CD4-positive, alpha-beta T cell treated with Interleukin-17A for 4 hours (primary cell): ENCODE results near the gene RPA1.
A peak's percentile ranks its signal among the peaks of the same experiment; 100 is the strongest.
"Not testable (repeated sequence)": the region's sequence is repeated elsewhere in the genome, so short reads cannot be mapped to it uniquely, and the experiment has no call there.

ENCODE experiments used
- DNase-seq: peaks from one replicate; pipeline ENCODE4 v3.0.0-alpha.2; 2020; ENCODE audit warnings: mixed read lengths

RPA1 gene

DNA sequence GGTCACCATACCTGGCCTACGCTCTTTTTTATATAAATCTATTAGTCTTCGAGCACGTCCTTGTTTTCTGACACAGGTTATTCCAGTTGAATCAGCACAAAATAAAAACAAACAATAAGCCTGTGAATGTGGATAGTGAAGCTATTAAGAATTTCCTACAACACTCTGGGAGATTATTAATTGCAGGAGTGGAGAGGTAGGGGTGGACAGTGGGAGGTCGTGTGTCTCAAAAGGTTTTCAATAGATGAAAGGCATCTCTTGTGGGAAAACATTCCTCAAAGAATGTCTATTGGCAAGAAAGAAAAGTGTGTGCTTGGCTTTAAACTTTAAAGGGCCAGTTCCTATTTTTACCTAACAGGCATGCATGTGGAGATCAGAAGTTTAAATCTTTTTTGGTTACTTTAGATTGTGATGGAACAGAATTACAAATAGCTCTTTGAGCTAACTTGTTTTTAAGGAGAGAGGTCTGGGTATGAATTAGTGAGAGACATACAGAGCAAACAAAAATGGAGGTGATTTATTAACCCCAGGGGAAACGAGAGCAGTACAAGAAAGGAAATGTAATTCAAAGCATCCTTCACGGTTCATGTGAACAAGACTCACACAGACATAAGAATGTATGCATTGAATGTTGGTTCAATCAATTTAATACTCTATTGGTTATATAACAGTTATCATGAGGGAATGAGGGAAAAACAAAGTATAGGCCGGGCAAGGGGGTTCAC is 9.1 kb upstream of the RPA1 start:
- DNase-seq, result no peak

DNA sequence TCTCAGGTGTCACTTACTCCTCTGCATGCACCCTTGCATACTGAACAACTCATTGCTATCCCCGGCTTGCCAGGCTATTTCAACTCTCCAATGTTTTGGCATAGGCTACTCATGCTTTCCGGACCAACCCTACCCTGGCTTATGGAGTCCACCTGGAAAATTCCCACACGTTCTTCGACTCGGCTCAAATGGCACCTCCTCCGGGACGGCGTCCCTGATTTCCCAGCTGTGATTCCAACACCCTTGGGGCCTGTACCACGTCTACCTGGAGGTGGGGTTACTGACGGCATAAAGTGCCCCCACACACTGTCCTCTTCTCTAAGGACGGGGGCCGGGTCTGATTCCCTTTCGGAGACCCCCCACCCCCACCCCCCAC is 601 bp upstream of the RPA1 start:
- DNase-seq, result no peak

DNA sequence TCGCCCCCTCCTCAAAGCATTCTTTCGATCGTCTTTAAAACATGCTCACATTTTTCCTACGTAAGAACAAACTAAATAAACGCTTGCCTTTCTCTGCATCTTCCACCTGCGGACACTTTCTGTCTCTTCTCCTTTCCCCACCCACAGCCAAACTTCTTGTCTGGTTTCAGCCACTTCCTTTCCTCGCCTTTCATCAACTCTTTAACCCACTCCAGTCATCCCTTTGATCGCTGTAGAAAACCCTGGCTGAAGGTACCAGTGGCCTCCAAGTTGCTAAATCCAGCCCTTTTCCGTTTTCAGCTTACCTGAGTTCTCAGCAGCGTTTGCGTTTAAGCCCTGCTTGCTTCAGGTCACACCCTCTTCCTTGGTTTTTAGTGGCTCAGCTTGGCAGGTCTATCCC is 483 bp downstream of the RPA1 start:
- DNase-seq, result peak; percentile 22

DNA sequence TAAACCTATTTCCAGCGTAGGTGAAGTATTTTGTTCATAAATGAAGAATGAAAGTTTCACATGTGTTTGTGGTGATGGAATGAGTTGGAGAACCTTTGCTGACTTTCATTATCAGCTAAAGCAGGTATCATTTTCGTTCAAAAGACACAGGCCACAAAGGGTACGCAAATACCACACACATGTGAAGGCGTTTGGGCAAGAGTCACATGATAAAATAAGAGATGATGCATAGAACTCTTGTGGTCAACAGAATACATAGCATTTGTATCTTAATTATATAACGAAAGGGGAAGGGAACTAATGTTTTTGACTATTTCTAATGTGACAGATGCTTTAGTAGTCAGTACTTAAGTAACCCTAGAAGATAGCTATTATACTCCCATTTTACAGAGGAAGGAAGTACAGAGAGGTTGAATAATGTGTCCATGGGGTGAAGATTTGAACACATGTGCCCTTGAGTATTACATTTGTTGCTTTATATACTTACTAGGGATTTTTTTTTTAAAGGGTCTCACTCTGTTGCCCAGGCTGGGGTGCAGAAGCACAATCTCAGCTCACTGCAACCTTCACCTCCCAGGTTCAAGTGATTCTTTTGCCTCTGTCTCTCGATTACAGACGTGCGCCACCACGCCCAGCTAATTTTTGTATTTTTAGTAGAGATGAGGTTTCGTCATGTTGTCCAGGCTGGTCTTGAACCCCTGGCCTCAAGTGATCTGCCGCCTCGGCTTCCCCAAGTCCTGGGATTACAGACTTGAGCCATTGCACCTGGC is 4.8 kb downstream of the RPA1 start:
- no peak for DNase-seq

DNA sequence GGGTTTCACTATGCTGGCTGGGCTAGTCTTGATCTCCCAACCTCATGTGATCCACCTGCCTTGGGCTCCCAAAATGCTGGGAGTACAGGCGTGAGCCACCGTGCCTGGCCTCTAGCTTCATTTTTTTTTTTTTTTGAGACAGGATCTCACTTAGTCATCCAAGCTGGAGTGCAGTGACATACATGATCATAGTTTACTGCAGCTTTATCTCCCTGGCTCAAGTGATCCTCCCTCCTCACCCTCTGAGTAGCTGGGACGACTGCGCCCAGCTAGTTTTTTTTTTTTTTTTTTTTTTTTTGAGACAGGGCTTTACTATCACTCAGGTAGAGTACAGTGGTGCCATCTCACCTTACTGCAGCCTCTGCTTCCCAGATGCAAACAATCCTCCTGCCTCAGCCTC is 9.7 kb downstream of the RPA1 start:
- no peak for DNase-seq

DNA sequence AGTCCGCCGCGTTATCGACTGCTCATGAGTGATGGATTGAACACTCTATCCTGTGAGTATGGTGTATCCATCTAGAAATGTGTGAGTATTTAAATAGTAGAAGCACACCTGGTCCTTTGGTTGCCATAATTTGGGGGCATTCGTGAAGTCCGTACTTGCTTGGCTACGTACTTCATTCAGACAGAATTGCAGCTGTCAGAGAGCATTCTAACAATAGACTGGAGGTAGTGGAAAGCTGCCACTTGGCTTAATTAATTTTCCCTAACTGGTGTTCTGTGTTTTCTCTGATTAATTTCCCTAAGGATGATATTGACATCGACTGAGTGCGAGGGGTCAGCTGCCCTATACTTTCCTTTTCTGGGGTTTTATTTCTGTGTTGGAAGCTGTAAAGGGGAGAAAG is 14.1 kb downstream of the RPA1 start:
- no peak for DNase-seq

DNA sequence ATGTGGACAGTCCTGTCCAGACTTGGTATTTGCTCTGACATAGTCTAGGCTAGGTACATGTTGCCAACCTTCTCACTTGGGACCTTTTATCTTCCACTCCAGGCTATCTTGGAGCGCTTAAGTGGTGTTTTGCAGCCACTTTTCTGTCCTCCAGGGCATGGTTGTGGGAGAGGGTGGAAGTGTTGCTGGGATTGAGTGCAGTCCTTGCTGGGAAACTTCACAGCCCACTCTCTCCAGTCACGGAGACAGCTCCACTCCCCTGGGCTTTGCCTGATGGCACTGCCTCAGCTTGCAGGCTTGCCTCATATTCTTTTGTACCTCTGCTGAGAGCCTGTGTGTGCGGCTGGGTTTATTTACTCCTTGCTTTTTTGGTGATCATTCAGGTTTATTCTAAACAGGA is 17.4 kb downstream of the RPA1 start:
- no peak for DNase-seq

DNA sequence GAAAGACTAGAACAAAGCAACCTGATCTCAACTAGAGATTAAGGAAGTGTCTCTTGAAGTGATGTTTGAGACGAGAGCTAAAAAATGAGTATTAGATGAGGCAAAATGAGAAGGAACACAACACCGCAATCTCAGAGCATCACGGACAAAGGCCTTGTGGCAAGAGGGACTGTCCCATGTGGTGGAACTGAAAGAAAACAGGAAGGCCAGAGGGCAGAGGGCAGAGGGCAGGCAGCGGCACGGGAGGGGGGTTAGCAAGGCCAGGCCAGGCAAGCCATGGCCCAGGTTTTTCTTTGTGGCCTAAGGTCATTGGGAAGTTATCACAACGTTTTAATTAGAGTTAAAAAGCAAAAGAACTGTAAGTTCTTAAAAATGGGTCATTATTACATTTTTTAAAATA is 22.5 kb downstream of the RPA1 start:
- no peak for DNase-seq

DNA sequence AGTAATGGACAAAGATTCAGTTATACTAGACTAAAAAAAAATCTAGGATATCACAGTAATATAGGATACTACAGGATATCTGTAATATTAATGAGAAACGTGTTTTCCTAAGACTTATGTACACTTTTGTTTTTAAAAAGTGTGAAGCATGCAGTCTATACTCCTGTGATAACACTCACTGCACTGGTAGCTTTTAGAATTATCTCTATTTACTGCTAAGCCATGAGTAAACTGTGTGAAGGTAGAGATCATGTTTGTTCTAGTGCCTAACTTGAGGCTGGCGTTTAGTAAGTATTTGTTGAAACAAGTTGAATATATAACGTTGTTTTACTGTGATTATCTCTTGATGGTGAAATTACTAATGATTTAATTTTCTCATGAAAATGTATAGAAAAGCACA is 23.9 kb downstream of the RPA1 start:
- DNase-seq, result no peak

DNA sequence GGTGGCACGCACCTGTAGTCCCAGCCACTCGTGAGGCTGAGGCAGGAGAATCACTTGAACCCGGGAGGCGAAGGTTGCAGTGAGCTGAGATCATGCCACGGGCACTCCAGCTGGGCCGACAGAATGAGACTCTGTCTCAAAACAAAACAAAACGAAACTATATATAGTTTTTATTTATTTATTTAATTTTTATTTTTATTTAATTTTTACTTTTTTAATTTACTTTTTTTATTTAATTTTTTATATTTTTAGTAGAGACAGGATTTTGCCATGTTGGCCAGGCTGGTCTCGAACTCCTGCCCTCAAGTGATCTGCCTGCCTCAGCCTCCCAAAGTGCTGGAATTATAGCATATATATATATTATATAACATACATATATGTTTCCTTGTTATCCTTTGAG is 26.7 kb downstream of the RPA1 start:
- not testable (repeated sequence) for DNase-seq

DNA sequence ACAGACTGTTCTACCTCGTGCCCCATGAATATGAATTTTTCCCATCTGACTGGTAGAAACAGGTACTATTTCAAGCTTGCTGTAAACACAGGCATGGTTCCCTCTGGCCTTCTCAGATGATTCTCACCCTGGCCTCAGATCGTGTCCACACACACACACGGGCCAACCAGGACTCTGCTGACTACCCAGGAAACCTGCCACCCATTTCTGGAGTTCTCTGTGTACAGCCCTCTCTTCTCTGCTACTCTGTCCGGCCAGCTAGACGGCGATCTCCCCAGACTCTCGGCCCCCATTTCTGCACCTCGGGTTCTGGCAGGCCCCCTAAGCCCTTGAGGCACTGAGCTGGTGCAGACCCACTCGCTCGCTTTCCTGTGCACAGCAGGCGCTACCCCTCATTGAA is 31.2 kb downstream of the RPA1 start:
- no peak for DNase-seq

DNA sequence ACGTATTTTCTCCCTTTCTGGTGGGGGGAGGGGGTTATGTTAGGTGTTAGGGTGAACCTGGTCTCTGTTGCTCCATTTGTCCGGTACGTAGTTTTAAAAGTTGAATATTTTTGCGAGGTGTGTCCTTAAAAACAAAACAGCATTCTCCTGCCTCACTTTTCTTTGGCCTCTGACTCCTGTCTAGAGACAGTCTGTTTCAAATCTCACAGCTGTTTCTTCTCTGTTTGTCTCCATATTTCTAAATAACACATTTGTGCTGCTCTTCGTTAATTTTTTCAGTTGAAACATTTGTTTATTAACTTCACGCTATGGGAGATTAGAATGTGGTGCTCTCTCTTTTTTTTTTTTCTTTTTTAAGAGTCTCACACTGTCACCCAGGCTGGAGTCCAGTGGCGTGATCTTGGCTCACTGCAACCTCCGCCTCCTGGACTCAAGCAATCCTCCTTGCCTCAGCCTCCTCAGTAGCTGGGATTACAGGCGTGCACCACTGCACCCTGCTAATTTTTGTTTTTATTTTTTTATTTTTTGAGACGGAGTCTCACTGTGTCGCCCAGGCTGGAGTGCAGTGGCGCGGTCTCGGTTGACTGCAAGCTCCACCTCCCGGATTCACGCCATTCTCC is 31.7 kb downstream of the RPA1 start:
- DNase-seq, result no peak

DNA sequence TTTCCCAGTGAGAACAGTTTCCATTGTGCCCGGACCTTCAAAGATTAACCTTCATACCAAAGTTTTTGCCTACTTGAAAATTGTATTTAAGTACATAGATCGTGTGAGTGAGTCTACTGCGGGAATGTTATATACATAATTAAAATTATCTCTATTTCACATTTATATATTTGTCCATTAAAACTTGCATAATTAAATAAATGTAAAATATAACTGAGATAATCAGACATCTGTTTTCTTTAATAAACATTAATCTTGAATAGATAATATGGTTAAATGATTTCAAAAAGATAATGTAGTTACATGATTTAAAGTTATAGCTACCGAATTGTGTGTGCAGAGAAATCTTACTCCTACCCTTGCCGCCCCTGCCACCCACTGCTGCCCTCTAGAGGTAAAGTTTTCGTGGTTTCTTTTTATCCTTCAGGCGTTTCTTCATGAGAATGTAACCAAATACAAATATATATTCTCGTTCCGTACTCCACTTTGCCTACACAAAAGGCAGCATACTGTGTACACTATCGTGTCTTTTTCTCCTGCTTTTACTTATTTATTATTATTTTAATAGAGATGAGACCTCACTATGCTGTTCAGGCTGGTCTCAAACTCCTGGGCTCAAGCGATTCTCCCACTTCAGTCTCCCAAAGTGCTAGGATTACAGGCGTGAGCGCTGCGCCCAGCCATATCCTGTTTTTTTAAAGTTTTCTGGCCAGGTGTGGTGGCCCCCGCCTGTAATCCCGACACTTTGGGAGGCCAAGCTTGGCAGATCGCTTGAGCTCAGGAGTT is 35.6 kb downstream of the RPA1 start:
- DNase-seq, result peak; percentile 69

DNA sequence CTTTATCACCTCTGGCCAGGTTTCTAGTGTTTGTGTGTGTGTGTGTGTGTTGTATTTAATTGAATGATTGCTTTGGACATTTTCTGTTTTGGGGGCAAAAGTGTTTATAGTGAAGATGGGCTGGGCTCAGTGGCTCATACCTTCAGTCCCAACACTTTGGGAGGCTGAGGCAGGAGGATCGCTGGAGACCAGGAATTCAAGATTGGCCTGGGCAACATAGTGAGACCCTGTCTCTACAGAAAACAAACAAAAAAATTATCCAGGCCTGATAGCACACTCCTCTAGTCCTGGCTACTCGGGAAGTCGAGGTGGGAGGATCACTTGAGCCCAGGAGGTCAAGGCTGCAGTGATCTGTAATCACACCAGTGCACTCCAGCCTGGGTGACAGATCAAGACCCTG is 37.5 kb downstream of the RPA1 start:
- DNase-seq, result no peak

DNA sequence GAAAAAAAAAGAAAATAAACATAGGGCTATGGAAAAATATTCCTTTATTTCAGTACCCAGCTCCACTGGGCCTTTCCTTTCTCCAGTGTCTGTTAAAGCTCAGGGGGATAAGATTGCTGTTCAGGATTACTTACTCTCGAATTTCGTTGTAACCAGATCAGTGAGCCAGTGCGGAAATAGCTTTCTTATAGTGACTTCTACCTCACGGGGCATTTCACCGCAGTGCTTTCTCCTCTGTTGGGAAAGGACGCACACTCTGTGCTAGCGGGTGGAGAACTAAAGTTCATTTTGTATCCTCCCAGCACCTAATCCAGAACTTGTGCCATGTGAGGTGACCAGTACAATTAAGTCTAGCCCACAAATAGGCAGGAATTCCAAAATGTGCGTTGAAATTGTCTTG is 38.3 kb downstream of the RPA1 start:
- no peak for DNase-seq

DNA sequence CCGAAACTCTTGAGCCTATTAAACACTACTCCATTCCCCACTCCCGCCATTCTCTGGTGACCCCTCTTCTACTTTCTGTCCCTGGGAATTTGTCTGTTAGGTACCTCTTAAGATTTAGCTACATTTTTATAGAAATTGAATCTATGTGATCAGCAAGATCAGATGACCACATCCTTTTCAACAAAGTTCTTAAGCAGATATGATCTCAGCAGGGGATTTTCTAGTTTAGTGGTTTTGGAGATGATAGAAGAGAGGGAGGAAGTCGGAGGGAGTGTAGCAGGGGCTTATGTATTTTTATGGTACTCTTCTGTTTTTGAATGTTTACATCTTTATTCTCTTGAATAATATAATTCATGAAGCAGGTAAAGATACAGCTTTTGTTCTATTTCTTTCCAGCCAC is 40.8 kb downstream of the RPA1 start:
- peak; percentile 14 for DNase-seq

DNA sequence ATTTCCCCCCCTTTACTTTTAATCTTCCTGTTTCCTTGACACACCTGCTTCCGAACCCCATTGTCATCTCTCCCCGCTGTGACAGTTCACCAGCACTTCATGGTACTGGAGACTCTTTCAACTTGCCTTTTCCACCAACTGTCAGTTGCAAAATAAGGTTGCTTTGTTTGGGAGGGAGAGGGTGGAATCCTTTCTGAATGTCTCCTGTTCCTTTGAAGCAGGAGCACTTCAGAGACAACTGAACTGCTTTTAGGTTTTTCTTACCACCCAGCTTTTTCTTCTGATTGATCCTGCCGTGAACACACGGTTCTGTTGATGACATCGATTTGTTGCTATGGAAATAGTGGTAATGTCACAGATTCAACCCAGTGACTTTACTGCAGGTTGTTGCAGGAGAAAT is 42.0 kb downstream of the RPA1 start:
- peak; percentile 49 for DNase-seq

DNA sequence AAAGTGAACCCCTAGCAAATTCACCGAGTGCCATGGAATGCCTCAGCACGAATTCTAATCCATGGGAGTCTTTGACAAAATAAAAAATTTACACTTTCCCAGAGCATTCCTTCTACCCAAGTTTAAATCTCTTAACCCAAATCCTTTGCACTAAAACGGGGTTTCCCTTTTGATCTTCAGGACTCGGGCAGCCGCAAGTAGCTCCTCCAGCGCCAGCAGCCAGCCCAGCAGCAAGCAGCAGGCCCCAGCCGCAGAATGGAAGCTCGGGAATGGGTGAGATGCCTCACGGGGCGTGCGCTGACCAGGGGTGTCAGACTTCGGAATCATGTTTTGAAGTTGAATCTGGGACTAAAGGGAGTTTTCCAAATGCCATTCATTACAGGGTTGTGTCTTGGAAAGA is 42.4 kb downstream of the RPA1 start:
- peak; percentile 8 for DNase-seq

DNA sequence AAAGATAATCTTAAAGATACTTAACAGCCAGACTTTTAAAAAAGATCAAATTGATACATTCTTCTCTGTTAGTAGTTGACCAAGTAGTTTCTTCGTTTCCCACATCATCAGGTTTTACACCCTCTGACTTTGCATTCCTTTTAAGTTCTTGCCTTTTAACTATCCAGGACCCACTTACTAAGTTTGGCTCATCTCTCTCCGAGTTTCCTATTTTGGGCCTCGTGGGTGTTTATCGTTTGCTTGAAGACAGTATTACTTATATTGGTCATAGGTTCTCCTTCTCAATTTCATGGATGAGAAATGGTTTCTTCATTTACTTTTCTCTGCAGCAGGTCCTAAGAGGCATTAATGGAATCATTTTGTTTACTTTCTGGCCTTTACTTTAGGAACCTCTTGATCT is 43.2 kb downstream of the RPA1 start:
- DNase-seq, result no peak

DNA sequence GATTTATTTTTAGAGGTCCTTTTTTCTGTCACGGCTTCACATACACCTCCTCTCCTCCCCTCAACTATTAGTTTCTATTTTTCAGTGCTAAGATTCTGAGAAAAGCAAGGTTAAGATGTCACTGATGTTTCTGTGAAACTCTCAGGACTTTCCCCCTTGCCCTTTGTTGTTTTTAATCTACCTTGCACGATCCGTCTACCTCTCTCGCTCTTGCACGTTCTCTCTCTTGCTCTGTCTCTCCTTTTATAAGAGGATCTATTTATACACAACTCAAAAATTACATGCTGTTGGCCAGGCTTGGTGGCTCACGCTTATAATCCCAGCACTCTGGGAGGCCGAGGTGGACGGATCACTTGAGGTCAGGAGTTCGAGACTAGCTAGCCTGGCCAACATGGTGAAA is 43.6 kb downstream of the RPA1 start:
- no peak for DNase-seq

DNA sequence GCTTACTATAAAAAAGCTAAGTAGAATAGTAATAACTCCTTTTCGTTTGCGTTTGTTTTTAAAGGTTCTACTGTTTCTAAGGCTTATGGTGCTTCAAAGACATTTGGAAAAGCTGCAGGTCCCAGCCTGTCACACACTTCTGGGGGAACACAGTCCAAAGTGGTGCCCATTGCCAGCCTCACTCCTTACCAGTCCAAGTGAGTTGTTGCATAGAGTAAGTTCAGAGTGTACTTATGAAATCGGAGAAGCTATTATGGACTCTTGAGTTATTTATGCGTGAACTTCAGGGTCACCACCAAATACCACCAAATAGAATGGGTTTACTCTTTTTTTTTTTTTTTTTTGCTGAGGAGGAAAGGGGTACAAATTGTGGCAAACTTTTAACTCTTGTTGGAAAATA is 45.8 kb downstream of the RPA1 start:
- DNase-seq, result no peak

DNA sequence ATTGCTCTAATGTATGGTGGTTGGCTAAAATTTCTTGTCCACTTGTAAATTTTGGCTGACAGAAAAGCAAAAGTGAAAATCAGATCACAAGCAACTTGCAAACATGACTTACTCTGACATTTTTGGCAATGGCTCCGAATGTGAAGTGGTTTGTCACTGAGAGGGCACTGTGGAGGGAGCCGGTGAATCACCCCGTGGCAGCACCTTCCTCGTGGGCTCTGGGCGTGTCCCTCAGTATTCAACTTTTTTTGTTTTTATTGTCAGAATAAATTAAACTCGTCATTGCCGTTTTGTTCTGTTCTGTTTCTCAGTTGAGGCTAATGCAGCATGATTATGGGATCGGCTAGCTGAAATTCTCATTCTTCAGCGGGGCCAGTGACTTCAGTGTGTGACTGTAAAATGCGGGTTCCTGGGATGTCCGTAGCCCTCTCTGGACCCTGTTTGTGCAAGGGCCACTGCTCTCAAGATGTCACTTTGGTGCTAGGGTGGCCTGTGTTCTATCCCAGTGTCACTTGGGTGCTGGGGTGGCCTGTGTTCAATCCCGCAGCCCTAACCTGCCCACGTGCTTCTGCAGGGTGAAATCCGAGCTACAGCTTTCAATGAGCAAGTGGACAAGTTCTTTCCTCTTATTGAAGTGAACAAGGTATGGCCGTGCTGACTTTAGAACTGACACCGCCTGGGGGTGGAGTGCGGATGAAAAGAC is 48.8 kb downstream of the RPA1 start:
- DNase-seq, result peak; percentile 39
